GM12864 (cell line): Measurements from ENCODE around the gene PCLAF.

Experiments
- DNase-seq: peaks from one replicate; pipeline ENCODE4 v3.0.0-alpha.2; 2011; ENCODE audit warnings: low read depth
- H3K4me3 ChIP-seq: 2 replicates; pipeline ENCODE4 v1.5.1; 2011; ENCODE audit warnings: mild to moderate bottlenecking, low read depth, low read length, control low read depth
- TF ChIP-seq, protein P1 (sequence below): IDR thresholded peaks from 2 replicates; pipeline ENCODE4 v1.5.1; 2011; ENCODE audit warnings: low read depth, mild to moderate bottlenecking, moderate library complexity, low read length, control low read depth, inconsistent platforms; ENCODE audit errors: missing control alignments

Gene PCLAF

DNA sequence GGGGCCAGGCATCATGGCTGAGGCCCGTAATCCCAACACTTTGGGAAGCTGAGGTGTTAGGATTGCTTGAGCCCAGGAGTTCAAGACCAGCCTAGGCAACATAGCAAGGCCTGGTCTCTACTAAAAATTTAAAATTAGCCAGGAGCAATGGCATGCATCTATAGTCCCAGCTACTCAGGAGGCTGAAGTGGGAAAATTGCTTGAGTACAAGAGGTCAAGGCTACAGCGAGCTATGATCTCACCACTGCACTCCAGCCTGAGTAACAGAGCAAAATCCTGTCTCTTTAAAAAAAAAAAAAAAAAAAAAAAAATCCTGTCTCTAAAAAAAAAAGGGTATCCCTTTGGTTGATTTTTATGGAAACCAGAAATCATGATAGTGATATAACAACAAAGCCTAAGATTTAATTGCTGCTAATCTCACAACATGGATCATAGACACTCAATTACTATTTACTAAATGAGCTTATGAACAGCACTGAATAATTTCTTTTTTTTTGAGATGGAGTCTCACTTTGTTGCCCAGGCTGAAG, 12.1 kb downstream of the PCLAF start:
- no peak for DNase-seq
- no peak overlapping the region for H3K4me3 ChIP-seq
- TF ChIP-seq, protein P1, sequence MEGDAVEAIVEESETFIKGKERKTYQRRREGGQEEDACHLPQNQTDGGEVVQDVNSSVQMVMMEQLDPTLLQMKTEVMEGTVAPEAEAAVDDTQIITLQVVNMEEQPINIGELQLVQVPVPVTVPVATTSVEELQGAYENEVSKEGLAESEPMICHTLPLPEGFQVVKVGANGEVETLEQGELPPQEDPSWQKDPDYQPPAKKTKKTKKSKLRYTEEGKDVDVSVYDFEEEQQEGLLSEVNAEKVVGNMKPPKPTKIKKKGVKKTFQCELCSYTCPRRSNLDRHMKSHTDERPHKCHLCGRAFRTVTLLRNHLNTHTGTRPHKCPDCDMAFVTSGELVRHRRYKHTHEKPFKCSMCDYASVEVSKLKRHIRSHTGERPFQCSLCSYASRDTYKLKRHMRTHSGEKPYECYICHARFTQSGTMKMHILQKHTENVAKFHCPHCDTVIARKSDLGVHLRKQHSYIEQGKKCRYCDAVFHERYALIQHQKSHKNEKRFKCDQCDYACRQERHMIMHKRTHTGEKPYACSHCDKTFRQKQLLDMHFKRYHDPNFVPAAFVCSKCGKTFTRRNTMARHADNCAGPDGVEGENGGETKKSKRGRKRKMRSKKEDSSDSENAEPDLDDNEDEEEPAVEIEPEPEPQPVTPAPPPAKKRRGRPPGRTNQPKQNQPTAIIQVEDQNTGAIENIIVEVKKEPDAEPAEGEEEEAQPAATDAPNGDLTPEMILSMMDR = no peak

- H3K4me3 ChIP-seq = no peak overlapping the region
- DNase-seq = no peak
- TF ChIP-seq, protein P1 = no peak
Observed at GRCh38 chr15:64361259-64361658, 20.0 kb downstream of the PCLAF start.

DNA sequence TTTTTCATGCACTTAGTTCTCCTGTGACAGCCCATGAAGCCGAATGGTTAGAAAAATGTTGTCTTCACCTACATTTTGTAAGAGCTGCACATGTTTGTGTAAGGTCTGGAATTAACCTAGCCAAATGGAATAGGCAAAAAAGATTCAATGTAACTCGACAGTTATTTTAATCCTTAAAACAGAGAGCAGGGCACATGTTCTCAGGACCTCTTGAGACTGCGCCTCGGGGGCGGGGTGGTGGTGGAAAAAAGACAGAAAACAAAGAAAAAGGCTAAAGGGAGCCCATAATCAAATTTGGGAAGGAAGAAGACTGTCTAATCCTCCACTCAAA, 24.6 kb downstream of the PCLAF start:
- TF ChIP-seq, protein P1 = no peak
- no peak for DNase-seq
- peak overlapping the region; percentile 69; the same call in 1 of the 2 replicates for H3K4me3 ChIP-seq

DNA sequence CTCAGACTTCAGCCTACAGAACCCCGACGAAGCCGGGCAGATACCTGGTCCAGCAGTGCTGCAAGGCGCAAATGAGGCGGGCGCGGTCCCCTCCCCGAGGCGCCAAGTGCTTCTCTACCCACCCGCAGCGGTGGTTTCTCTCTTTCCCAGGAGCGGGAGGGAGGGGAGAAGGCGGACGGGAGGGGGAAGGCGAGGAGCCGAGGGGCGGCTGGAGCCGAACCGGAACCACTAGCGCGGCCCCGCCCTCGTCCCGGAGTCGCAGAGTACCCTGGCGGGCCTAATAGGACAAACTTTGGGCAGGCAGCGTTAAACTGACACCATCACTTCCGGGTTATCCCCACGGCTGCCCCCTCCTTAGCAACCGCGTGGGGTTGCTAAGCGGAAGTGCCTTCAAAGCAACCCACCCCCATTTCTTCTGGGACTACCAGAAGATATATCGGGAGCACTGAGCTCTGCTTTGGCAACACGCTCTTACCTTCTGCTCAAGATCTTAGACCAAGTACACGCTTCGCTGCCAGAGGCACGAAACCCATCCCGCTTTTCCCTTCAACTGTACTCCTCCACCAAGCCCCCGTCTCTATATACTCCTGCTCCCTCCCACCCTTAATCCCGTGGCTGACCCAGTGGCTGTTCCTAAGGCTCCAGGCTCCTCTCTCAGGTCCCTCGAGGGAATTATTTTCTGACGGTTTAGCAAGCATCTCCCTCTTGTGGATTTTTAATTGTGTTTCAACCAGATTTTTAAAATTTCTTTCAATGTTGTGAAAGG, 25.1 kb downstream of the PCLAF start, which contains the start of gene CSNK1G1:
TSS of gene CSNK1G1 (minus strand) at position 230 of the 766 bp plus-strand sequence. CDS start 55,674 bp downstream, outside the sequence.
- TF ChIP-seq, protein P1 = peak; percentile 25
- H3K4me3 ChIP-seq = peak within 1 kb of the TSS; percentile 69
- DNase-seq = peak; percentile 89

DNA sequence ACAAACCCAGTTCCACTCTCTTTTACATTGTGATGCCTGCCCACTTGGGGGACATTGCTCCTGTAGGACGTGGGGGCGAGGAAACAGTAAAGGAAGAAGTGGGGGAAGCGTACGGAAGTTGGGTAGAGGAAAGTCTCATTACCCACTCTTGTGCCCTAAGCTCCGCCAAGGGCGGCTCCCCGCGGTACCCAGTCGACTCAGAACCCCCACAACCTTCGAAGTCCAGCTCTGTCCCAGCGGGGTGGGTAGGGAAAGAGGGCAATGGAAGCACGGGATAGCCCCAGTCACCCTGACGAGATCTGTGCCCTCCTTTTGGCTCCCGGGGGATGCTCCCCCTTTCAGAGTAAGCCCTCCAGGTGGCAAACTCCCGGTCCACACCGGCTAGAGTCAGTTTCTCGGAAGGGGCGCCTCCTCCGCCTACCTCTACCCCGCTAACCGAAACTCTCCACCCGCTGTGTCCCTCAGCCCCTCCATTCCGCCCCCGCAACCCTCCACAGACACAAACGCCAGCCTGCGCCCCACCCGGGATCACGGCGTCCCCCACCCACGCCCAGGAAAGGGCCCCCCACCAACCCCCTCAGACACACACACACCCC, 25.8 kb downstream of the PCLAF start:
- DNase-seq = no peak
- TF ChIP-seq, protein P1 = no peak
- peak overlapping the region; percentile 69 for H3K4me3 ChIP-seq

GRCh38 chr15:64354688-64355344, 26.4 kb downstream of the PCLAF start:
- TF ChIP-seq, protein P1 = no peak
- H3K4me3 ChIP-seq = peak overlapping the region; percentile 69
- no peak for DNase-seq
